SK-MEL-5 (cell line): ENCODE data around the gene ESRP2. TPM values are rescaled to one million over a fixed set of nuclear protein-coding genes. Genes with fewer than 3 reads are reported as not detected.

Experiments used
- DNase-seq: peaks from one replicate; pipeline ENCODE4 v3.0.0-alpha.2; 2016; ENCODE audit warnings: low read depth, low spot score
- in situ Hi-C: cut with HindIII; loops from 2 replicates; pipeline ENCODE4 v1.10.0; 2016; ENCODE audit warnings: low sequenced_read_pairs, high pct_unique_total_duplicates, low pct_unique_long_range_greater_than_20kb
- small RNA-seq, 2 experiments: library from RNA; depleted of rRNA; stranded (forward); fragments of <200 nt; gene quantifications; one replicate each; pipeline ENCODE3, GENCODE V24; 2014
- total RNA-seq: library from RNA; depleted of rRNA; stranded (reverse); fragments of >200 nt; shearing (Covaris generic); gene quantifications from 2 replicates; pipeline ENCODE4 v1.2.3, GENCODE V29; 2014; rRNA removed

ESRP2 gene
- total RNA-seq, 1 experiment from 2014 or later, result not detected

GRCh38 chr16:68190736-68191510 is 45.0 kb downstream of the ESRP2 start:
- DNase-seq, result peak; percentile 26
- in situ Hi-C loops, result no loop called here

- in situ Hi-C loops, result no loop called here
- DNase-seq, result peak; percentile 35
These were observed 45.8 kb downstream of the ESRP2 start for GRCh38 chr16:68190081-68190480.

GRCh38 chr16:68188170-68188569 is 47.8 kb downstream of the ESRP2 start:
- in situ Hi-C loops, result no loop called here
- no peak for DNase-seq

DNA sequence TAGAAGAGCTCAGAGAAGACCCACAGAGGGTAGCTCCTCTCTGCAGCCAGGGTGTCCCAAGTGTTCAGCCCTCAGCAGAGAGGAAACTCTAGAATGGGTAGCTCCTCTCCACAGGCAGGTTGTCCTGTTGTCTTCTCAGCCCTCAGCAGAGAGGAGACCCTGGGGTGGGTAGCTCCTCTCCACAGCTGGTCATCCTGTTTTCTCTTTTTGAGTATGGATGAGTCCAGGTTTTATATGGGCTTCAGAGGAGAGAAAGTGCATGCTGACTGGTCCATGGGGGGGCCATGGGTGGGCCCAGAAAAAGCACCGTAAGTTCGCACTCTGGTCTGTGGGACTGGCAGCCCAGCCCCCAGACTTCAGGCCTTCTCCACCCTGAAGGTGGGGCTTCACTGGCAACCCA is 48.4 kb downstream of the ESRP2 start:
- in situ Hi-C loops, result no loop called here
- DNase-seq, result no peak

DNA sequence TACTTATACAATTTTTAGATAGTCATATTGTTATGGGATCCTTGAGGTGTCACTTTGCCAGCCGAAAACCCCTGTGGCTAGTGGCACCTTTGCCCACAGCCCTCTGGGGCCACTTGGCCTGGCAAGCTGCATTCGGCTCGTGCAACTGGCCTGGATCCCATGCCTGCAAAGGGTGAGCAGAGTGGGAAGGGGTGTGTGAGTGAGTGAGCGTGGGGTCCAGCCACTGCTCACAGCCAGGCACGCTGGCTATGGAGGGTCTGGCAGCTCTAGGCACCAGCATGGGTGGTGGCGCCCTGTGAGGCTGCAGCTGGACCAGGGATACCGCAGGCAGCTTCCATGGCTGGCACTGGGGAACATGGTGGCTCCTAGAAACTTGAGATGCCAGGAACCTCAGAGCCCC is 49.0 kb downstream of the ESRP2 start:
- in situ Hi-C loops, result no loop called here
- DNase-seq, result no peak

DNA sequence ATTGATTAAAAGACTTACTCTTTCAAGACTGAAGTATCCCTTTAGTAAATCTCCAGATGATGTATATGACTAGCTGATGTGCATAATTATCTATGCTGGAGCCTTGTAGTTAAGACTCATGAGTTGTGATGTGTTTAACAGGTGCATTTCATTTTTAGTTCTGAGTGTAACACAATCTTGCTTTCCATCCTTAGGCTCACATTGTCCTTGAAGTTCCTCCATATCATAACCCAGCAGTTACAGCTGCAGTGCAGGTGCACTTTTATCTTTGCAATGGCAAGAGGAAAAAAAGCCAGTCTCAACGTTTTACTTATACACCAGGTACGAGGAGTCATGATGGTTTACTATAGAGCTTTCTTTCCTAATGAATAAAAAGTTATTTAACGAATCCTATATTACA is 52.9 kb downstream of the ESRP2 start:
- in situ Hi-C loops, result no loop called here

DNA sequence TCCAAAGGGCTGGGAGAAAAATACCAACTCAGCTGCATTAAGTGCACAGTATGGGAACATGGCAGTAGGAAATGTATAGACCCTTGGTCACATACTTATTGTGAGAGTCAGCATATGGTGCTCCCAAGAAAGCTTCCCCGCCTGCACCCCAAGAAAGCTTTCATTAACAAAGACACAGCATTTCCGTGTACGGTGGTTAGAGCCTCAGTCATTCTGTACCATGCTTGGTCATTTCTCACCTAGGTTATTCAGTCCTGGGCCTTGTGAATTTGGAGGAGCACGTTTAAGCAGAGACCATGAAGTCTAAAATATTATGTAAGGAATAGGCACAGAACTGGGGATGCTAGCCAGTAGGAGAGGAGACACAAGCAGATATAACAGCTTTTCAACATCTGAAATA is 56.1 kb downstream of the ESRP2 start:
- in situ Hi-C loops, result no loop called here
- DNase-seq, result no peak

More for the DNA sequence above, 52.9 kb downstream of the ESRP2 start:
- no peak for DNase-seq

DNA sequence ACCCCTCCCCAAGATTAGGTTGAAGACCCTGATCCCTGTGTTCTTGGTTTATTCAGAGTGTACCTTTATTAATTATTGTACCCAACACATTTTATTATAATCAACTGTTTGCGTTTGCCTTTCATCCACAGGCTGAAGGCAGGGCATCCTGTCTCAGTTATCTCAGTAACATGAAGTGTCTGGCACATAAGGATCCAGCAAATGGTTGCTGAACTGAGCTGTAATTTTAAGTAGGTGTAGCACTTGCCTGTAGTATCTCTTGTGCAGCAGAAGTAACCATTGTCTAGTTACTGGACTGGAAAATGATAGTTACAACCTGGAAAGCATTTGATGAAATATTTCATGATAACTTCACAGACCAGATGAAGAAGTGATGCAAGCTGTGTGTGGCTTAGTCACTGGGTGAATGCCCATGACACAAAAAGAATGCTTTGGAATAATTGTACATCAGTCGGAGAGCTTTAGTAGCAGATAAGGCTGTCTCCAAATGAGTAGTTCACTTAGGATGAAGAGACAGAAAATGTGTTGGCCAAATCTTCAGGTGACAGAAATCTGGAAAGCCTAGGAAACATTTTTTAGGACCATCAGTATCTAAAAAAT is 56.6 kb downstream of the ESRP2 start:
- in situ Hi-C loops, result no loop called here
- DNase-seq, result no peak

Small RNAs within 50 kb of the gene (small RNA-seq; reads per million reads assigned to genes)
- 0 reads per million in 2 experiments for gene RF00554
- 0 reads per million in 2 experiments for gene RNU6-1262P

Other genes starting within 250 kb of the ESRP2 start
- not detected in 2 replicates for gene DPEP2, start 236.6 kb downstream of the ESRP2 start, total RNA-seq
- not detected in 2 replicates for gene DPEP2NB, start 220.2 kb downstream of the ESRP2 start, total RNA-seq
- gene DDX28, start 212.9 kb downstream of the ESRP2 start, total RNA-seq, result 19.6 and 24.3 TPM in 2 replicates
- 18.5 and 18.6 TPM in 2 replicates for gene DUS2, start 212.8 kb downstream of the ESRP2 start, total RNA-seq
- 13.8 and 16.6 TPM in 2 replicates for gene NFATC3, start 150.8 kb downstream of the ESRP2 start, total RNA-seq
- 13.5 and 15.0 TPM in 2 replicates for gene PLA2G15, start 9.2 kb upstream of the ESRP2 start, total RNA-seq
- 21.3 and 22.2 TPM in 2 replicates for gene SLC7A6, start 28.4 kb upstream of the ESRP2 start, total RNA-seq
- 20.2 and 21.9 TPM in 2 replicates for gene SLC7A6OS, start 74.8 kb upstream of the ESRP2 start, total RNA-seq
- gene PRMT7, start 74.9 kb upstream of the ESRP2 start, total RNA-seq, result 53.5 and 56.6 TPM in 2 replicates
- 0.03 and 0.77 TPM in 2 replicates for gene SMPD3, start 212.4 kb upstream of the ESRP2 start, total RNA-seq